Right atrium auricular region (tissue), 2 donors: ENCODE measurements around the gene ACTG1. TPM values are rescaled to one million over a fixed set of nuclear protein-coding genes. Genes with fewer than 3 reads are reported as not detected.

Experiments
- DNase-seq: peaks from one replicate; pipeline ENCODE4 v3.0.0-alpha.2; 2019; ENCODE audit warnings: low spot score
- H3K27ac ChIP-seq, 2 donors: fragments of 200-600 bp; sonication (generic); 1 replicate in 1 of 2; 2 replicates in 1 of 2; pipeline ENCODE4 v1.5.1; 2016 to 2019
- H3K27me3 ChIP-seq, 2 donors: fragments of 200-600 bp; sonication (generic); one replicate each; pipeline versions ENCODE4 v1.5.1 to v1.6.0; 2017 to 2019
- H3K36me3 ChIP-seq: fragments of 200-600 bp; sonication (generic); one replicate; pipeline ENCODE4 v1.5.1; 2016
- H3K4me1 ChIP-seq, 2 donors: fragments of 200-600 bp; sonication (generic); one replicate each; pipeline versions ENCODE4 v1.5.1 to v1.6.0; 2017 to 2019
- H3K4me3 ChIP-seq, 2 donors: fragments of 200-600 bp; sonication (generic); 1 replicate in 1 of 2; 2 replicates in 1 of 2; pipeline ENCODE4 v1.5.1; 2017 to 2019; ENCODE audit warnings: mild to moderate bottlenecking in 1 of 2, moderate library complexity in 1 of 2
- H3K9me3 ChIP-seq, 2 donors: fragments of 200-600 bp; sonication (generic); one replicate each; pipeline ENCODE4 v1.5.1; 2019
- total RNA-seq, 2 donors: library from RNA; depleted of rRNA; stranded (reverse); fragments of >200 nt; gene quantifications; one replicate each; pipeline ENCODE4 v1.1.0, GENCODE V29; 2016
- TF ChIP-seq, protein P1 (sequence below), 2 donors: fragments of 200-600 bp; sonication (generic); IDR thresholded peaks; one replicate each; pipeline ENCODE4 v1.5.1; 2019; ENCODE audit warnings: antibody characterized with exemption in 2 of 2

Gene ACTG1
- total RNA-seq, 2 donors from 2014 or later, result 1,076 to 1,610 TPM

- no peak overlapping the region for H3K27ac ChIP-seq
- DNase-seq, result no peak
- H3K9me3 ChIP-seq, result no peaks in the 10 kb centered on the region
- H3K27me3 ChIP-seq, result no peaks in the 10 kb centered on the region
- H3K4me3 ChIP-seq, result no peak overlapping the region
- TF ChIP-seq, protein P1, sequence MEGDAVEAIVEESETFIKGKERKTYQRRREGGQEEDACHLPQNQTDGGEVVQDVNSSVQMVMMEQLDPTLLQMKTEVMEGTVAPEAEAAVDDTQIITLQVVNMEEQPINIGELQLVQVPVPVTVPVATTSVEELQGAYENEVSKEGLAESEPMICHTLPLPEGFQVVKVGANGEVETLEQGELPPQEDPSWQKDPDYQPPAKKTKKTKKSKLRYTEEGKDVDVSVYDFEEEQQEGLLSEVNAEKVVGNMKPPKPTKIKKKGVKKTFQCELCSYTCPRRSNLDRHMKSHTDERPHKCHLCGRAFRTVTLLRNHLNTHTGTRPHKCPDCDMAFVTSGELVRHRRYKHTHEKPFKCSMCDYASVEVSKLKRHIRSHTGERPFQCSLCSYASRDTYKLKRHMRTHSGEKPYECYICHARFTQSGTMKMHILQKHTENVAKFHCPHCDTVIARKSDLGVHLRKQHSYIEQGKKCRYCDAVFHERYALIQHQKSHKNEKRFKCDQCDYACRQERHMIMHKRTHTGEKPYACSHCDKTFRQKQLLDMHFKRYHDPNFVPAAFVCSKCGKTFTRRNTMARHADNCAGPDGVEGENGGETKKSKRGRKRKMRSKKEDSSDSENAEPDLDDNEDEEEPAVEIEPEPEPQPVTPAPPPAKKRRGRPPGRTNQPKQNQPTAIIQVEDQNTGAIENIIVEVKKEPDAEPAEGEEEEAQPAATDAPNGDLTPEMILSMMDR (IDR thresholded peaks at IDR 0.05), result no peak
- H3K4me1 ChIP-seq, result no peaks in the 10 kb centered on the region
- no peaks in the 10 kb centered on the region for H3K36me3 ChIP-seq
Observed at GRCh38 chr17:81499601-81499970, 13.0 kb downstream of the ACTG1 start.

DNA sequence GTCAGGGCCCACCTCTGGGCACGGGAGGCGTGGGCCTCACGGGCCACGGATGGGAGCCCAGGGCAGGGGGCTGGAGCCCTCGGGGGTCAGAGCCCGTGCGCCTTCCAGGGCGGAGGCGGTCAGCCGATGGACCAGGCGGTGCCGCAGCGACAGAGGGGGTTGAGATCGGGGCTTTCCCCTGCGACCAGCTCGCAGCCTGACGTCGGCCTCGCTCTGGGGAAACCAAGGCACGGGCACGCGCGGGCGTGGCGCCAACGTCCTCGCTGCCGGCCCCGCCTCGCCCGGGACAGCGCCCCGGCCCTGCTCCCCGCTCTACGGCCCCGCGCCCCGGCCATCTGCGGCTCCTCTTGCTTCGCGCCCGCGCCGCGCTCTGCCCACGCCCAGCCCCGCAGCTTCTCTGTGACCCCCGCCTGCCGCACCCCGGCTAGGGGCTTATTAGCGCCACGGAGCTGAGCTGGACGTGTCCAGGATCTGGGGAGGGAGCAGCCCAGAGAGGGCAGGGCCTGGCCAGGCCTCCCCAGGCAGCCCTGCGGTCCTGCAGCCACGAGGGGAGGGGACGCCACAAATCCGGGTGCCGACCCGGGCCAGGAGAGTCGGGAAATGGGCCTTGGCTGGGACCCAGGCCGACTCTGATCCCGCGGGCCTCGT lies 13.5 kb downstream of the ACTG1 start:
- Histone ChIP-seq H3K27ac (no peak overlapping the region), H3K4me3 (no peak overlapping the region), H3K4me1 (no peaks in the 10 kb centered on the region), H3K27me3 (no peaks in the 10 kb centered on the region), H3K9me3 (no peaks in the 10 kb centered on the region), H3K36me3 (no peaks in the 10 kb centered on the region)
- no peak for DNase-seq
- TF ChIP-seq, protein P1 (IDR thresholded peaks at IDR 0.05), result no peak

GRCh38 chr17:81494626-81495377 lies 17.8 kb downstream of the ACTG1 start:
- TF ChIP-seq, protein P1 (IDR thresholded peaks at IDR 0.05), result no peak
- Histone ChIP-seq H3K27me3 (no peaks in the 10 kb centered on the region), H3K9me3 (no peaks in the 10 kb centered on the region), H3K36me3 (no peaks in the 10 kb centered on the region), H3K4me1 (peaks cover 0 to 3% of the 10 kb centered on the region in 2 donors), H3K4me3 (no peak overlapping the region), H3K27ac (no peak overlapping the region)
- DNase-seq, result no peak

DNA sequence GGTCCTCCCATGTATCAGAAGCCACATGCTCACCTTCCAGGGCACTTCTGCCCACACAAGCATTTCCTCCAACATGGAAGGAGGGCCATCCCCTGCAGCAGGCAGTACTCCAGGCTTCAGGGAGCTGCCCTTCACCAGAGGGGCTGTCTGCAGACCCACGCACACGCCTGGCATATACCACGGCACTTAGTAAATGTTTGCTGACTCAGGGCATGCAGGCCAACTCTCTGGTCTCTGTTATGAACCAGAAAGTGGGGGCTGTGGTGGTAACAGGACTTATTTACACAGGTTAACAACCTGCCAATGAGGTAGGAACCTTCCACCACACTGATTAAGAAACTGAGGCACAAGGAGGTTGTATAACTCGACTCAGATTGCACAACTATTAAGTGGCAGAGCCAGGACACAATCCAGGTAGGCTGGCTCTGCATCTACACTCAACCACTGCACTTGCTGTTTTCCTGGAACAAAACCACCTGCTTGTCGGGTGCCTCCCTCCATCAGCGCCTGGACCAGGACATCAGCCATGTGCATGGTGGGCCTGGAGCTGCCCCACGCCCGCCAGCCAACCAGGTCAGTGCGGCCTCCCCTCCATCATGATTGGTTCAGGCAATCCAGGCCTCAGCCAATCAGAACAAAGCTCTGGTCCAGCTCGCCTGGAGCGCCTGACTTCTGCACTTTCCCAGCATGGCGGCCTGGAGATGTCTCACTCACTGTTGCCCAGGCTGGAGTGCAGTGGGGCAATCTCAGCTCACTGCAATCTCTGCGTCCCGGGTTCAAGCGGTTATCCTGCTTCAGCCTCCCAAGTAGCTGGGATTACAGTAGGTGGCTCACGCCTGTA lies 19.2 kb downstream of the ACTG1 start:
- DNase-seq, result no peak
- peaks cover 0 to 16% of the 10 kb centered on the region in 2 donors for H3K4me1 ChIP-seq
- no peaks in the 10 kb centered on the region for H3K9me3 ChIP-seq
- no peak overlapping the region for H3K27ac ChIP-seq
- no peaks in the 10 kb centered on the region for H3K36me3 ChIP-seq
- TF ChIP-seq, protein P1 (IDR thresholded peaks at IDR 0.05), result no peak
- no peak overlapping the region for H3K4me3 ChIP-seq
- no peaks in the 10 kb centered on the region for H3K27me3 ChIP-seq

GRCh38 chr17:81492706-81493105 lies 19.9 kb downstream of the ACTG1 start:
- Histone ChIP-seq H3K36me3 (no peaks in the 10 kb centered on the region), H3K4me3 (no peak overlapping the region), H3K4me1 (peaks cover 0 to 21% of the 10 kb centered on the region in 2 donors), H3K27me3 (no peaks in the 10 kb centered on the region), H3K9me3 (no peaks in the 10 kb centered on the region), H3K27ac (no peak overlapping the region)
- DNase-seq, result no peak
- TF ChIP-seq, protein P1 (IDR thresholded peaks at IDR 0.05), result no peak
